GM12874 (cell line): ENCODE measurements around the gene SLC2A13.

Experiments
- TF ChIP-seq, protein P1 (sequence below): IDR thresholded peaks from 2 replicates; pipeline ENCODE4 v1.5.1; 2011; ENCODE audit warnings: low read depth, mild to moderate bottlenecking, control low read depth, low read length, moderate library complexity; ENCODE audit not compliant: insufficient read depth

The SLC2A13 gene

DNA sequence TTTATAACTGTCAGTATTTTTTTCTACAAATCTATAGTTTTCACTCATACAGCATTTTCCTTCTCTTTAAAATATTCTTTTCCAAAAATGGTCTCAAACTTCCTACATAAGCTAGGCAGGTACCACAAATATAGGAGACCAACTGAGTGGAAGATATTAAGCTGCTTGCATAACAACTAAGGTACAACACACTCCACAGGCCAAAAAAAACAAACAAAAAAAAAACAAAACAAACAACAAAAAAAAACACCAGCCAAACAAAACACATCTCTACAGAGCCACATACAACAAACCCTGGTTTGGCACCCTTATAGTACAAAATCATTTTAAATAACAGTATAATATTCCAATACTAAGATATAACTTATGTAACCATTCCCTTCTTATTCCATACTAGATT is 50.1 kb downstream of the SLC2A13 start:
- TF ChIP-seq, protein P1, sequence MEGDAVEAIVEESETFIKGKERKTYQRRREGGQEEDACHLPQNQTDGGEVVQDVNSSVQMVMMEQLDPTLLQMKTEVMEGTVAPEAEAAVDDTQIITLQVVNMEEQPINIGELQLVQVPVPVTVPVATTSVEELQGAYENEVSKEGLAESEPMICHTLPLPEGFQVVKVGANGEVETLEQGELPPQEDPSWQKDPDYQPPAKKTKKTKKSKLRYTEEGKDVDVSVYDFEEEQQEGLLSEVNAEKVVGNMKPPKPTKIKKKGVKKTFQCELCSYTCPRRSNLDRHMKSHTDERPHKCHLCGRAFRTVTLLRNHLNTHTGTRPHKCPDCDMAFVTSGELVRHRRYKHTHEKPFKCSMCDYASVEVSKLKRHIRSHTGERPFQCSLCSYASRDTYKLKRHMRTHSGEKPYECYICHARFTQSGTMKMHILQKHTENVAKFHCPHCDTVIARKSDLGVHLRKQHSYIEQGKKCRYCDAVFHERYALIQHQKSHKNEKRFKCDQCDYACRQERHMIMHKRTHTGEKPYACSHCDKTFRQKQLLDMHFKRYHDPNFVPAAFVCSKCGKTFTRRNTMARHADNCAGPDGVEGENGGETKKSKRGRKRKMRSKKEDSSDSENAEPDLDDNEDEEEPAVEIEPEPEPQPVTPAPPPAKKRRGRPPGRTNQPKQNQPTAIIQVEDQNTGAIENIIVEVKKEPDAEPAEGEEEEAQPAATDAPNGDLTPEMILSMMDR = no peak

DNA sequence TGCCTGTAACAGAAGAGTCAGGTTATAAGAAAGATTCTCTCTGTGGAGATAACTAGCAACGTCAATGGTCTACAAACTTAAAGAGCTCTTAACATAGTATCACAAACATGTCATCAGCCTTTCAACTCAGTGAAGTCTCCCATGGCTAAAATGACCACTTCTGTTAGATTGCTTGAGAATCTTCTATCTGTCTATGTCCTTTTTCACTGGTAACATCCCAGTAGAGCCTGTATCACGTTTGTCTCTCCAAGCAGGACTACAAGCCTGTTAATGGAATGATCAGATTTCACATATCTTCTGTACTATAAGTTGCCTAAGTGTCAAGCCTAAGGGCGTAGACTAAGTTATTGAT is 50.7 kb downstream of the SLC2A13 start:
- TF ChIP-seq, protein P1 = no peak

DNA sequence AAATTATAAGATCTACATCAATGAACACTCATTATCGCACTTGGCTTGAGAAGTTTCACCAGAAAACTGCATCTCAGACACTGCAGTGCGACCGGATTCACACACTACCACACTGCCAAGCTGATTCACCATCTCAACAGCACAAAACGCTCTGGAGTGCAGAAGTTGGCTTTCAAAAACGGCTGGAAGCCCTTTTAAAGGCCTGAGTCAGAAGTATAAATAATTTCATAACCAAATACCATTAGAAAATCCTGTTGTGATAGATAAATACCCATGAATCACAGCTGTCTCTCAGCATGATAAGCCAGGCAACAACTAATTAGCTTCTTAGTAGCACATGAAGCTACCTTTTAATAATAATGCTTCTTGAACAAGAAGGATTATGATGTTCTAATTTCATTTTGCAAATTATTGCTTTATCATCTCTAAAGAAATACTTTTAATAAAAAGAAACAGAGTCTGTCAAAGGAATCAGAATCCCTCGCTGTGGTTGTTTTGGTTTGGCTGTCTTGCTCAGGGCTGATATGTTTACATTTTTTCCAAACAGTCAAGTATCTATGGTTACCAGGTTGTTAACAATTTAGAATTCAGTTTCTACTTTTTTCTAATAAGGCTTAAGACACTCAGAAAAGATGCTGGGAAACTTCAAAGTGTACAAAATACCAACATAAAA is 51.2 kb downstream of the SLC2A13 start:
- TF ChIP-seq, protein P1 = no peak

DNA sequence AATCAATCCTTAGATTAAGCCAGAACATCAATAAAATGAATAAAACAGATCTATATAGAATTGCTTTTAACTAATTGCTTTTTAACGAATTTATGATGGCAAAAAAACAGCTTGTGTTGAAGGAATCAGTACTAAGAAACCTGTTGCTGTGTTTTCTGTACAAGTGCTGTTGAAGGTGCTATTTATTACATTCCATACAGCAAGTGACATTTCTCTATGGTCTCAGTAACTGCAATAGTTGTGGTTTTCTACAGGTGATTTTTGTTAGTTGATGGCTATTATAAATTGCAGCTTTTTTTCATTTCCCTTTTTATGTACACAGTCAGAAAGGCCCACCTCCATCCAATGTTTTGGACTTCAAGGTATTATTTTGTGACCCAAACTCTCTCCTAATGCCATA is 56.6 kb downstream of the SLC2A13 start:
- TF ChIP-seq, protein P1 = no peak

DNA sequence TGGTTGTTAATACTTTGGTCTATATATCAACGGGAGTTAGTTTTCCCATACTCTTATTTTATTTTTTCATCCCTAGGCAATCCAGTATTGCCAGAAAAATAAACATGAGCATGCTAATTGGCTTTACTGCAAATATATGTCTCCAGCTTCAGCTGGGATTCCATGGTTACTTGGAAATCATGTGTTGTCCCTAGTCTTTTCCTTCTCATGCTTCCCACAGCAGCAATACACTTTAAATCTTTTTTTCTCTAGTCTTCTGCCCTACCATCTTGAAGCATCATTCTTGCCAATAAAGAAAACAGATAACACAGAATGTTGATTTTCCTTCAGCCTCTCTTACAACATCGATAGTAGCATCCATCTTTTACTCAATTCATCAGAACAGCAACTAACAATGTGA is 60.2 kb downstream of the SLC2A13 start:
- TF ChIP-seq, protein P1 = no peak

DNA sequence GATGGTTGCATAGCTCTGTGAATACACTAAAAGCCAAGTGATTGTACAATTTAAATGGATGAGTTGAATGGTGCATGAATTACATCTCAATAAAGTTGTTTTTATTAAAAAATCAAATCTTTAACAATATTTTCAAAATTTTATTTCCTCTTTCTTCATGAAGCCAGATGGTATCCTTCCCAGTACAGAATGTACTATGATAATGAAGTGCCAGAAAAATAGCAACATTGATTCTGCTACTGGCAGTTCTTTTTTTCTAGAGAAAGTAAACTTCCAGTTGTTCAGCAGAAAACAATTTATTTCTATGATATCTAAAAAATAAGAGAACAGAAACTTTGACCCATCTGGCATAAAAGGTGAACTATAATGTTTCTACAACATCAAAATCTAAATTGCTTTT is 61.5 kb downstream of the SLC2A13 start:
- TF ChIP-seq, protein P1 = no peak

DNA sequence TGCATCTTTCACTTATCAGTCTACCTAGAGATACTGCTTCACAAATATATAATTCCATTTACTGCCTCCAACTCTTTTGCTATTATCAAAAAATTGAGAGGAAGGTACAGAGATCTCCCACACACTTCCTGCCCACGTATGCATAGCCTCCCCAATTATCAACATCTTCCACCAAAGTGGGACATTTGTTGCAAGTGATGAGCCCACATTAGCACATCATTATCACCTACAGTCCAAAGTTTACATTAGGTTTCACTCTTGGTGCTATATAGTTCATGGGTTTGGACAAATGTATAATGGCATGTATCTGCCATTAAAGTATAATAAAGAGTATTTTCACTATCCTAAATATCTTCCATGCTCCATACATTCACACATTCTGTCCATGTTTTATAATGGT is 66.3 kb downstream of the SLC2A13 start:
- TF ChIP-seq, protein P1 = no peak
